ENCODE data around the gene NEU4. TPM values are rescaled to one million over a fixed set of nuclear protein-coding genes. Genes with fewer than 3 reads are reported as not detected.

NEU4 gene
- polyA plus RNA-seq, 1 experiment = not detected

- no peak for TF ChIP-seq CTCF (IDR thresholded peaks at IDR 0.05; ENCODE audit: low read depth, low read length)
- DNase-seq (ENCODE audit: low read depth, low spot score) = no peak
- peak overlapping the region; percentile 2 for H3K27ac ChIP-seq (ENCODE audit: low read depth, low read length)
- H3K27me3 ChIP-seq (ENCODE audit: control insufficient read depth, insufficient read depth, low read length) = peaks cover 11% of the 10 kb centered on the region
- CTCF ChIA-PET = no interaction called here
- no peak overlapping the region for H3K4me3 ChIP-seq (ENCODE audit: low read depth, low read length)
- H3K9me3 ChIP-seq (ENCODE audit: control insufficient read depth, insufficient read depth, low read length) = peaks cover 3% of the 10 kb centered on the region; the same call in 1 of the 2 replicates
- POLR2A ChIA-PET = interaction anchor here (0.7 kb wide), 1 partner anchor 10 kb away, joined by 3 read pairs; no protein-coding TSS in a partner anchor
These were observed 13.7 kb upstream of the NEU4 start for GRCh38 chr2:241795021-241795999.

- no peak for DNase-seq (ENCODE audit: low read depth, low spot score)
- ChIA-PET CTCF (no interaction called here), POLR2A (no interaction called here)
- Histone ChIP-seq H3K27ac (ENCODE audit: low read depth, low read length) (no peak overlapping the region), H3K27me3 (ENCODE audit: control insufficient read depth, insufficient read depth, low read length) (peaks cover 11% of the 10 kb centered on the region), H3K9me3 (ENCODE audit: control insufficient read depth, insufficient read depth, low read length) (peaks cover 3% of the 10 kb centered on the region; the same call in 1 of the 2 replicates), H3K4me3 (ENCODE audit: low read depth, low read length) (no peak overlapping the region)
- TF ChIP-seq CTCF (IDR thresholded peaks at IDR 0.05; ENCODE audit: low read depth, low read length) = no peak
These were observed 12.8 kb upstream of the NEU4 start for GRCh38 chr2:241796209-241796608.

- H3K27me3 ChIP-seq (ENCODE audit: control insufficient read depth, insufficient read depth, low read length) = peaks cover 11% of the 10 kb centered on the region
- POLR2A ChIA-PET = no interaction called here
- H3K27ac ChIP-seq (ENCODE audit: low read depth, low read length) = no peak overlapping the region
These were observed 12.3 kb upstream of the NEU4 start for GRCh38 chr2:241796610-241797138.

DNA sequence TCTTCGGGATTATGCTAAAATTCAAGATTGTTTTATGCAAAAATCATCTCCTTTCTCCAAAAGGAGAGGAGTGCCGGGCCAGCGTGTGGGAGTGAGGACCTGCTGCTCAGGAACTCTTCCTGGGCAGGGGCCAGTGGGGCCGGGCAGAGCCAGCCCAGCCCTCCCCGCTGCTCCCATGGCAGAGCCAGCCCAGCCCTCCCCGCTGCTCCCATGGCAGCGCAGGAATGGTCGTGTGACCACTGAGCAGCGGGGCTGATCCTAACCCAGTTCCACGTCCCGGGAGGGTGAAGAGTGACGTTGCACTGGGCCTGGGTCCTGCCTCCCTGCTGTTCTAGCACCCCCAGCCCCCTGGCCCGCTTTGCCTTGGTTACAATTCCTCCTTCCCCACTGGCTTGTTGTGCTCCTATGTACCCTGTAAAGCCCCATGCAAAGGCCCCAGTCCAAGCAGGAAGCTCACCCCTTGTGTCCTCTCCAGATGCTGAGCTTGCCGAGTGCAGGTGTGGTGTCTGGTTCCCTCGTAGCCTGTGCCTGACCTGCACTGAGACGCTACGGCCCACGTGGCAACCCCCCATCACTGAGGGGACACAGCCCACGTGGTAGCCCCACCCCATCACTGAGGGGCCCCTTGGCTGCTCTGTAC, 11.4 kb upstream of the NEU4 start:
- no peak overlapping the region for H3K27ac ChIP-seq (ENCODE audit: low read depth, low read length)
- POLR2A ChIA-PET = no interaction called here
- CTCF ChIA-PET = no interaction called here
- H3K9me3 ChIP-seq (ENCODE audit: control insufficient read depth, insufficient read depth, low read length) = peaks cover 3% of the 10 kb centered on the region; the same call in 1 of the 2 replicates
- no peak for TF ChIP-seq CTCF (IDR thresholded peaks at IDR 0.05; ENCODE audit: low read depth, low read length)
- no peak overlapping the region for H3K4me3 ChIP-seq (ENCODE audit: low read depth, low read length)
- no peak for DNase-seq (ENCODE audit: low read depth, low spot score)
- peaks cover 11% of the 10 kb centered on the region for H3K27me3 ChIP-seq (ENCODE audit: control insufficient read depth, insufficient read depth, low read length)

More at GRCh38 chr2:241796610-241797138, 12.3 kb upstream of the NEU4 start:
- Histone ChIP-seq H3K9me3 (ENCODE audit: control insufficient read depth, insufficient read depth, low read length) (peaks cover 3% of the 10 kb centered on the region; the same call in 1 of the 2 replicates), H3K4me3 (ENCODE audit: low read depth, low read length) (no peak overlapping the region)
- DNase-seq (ENCODE audit: low read depth, low spot score) = no peak
- TF ChIP-seq CTCF (IDR thresholded peaks at IDR 0.05; ENCODE audit: low read depth, low read length) = no peak
- CTCF ChIA-PET = no interaction called here

Measured in AG04450 (cell line).